ENCODE results near the gene TMEM154. TPM values are rescaled to one million over a fixed set of nuclear protein-coding genes. Genes with fewer than 3 reads are reported as not detected.

The TMEM154 gene
- total and polyA plus RNA-seq, 9 donors = 0.11 to 1.5 (median 0.53) TPM

DNA sequence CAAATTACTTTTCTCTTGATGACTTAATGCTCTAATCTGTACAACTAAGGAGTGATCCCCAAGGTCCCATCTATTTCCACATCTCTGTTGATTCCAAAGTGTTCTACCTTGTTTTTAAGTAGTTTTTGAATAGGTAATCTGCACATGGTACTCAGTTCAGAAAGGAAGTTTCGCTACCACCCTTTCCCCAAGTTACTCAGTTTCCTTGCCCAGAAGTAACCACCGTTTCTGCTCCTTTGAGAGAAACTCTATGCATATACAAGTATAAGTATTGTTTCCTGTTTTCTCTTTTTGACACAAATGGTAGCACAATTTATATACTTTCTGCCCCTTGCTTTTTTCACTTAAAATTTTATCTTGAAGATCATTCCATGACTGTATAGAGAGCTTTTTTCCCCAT, 18.1 kb downstream of the TMEM154 start:
- 83 to 89% (median 83%) methylated on average over 2 of the region's 2 CpGs for WGBS, 3 donors
- no peak for DNase-seq
- intact Hi-C loops (cut with DNase I) = no loop called here

DNA sequence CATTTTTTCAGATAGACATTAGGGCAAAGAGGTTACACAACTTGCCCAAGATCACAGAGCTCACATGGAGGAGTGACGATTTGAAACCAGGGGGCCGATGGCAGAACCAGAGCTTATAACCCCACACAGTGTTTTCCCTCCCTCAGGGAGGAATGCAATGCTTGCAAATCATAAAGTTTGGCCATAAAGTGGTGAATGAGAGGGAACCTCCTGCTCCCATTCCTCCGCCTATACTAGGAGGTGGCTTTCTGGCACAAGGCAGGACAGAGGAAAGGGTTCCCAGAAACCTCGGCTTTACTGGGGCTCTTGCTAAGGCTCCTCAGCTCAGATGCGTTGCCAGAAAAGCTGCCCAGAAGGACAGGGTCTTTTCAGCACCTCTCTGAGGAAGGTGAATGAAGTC, 19.3 kb downstream of the TMEM154 start:
- DNase-seq = no peak
- TF ChIP-seq POLR2A (IDR thresholded peaks at IDR 0.05) (no peak), EP300 (IDR thresholded peaks at IDR 0.05) (no peak)
- TF ChIP-seq, protein P1, sequence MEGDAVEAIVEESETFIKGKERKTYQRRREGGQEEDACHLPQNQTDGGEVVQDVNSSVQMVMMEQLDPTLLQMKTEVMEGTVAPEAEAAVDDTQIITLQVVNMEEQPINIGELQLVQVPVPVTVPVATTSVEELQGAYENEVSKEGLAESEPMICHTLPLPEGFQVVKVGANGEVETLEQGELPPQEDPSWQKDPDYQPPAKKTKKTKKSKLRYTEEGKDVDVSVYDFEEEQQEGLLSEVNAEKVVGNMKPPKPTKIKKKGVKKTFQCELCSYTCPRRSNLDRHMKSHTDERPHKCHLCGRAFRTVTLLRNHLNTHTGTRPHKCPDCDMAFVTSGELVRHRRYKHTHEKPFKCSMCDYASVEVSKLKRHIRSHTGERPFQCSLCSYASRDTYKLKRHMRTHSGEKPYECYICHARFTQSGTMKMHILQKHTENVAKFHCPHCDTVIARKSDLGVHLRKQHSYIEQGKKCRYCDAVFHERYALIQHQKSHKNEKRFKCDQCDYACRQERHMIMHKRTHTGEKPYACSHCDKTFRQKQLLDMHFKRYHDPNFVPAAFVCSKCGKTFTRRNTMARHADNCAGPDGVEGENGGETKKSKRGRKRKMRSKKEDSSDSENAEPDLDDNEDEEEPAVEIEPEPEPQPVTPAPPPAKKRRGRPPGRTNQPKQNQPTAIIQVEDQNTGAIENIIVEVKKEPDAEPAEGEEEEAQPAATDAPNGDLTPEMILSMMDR (IDR thresholded peaks at IDR 0.05) = no peak
- Histone ChIP-seq H3K4me1 (ENCODE audit: insufficient read depth) (no peaks in the 10 kb centered on the region), H3K4me3 (no peak overlapping the region), H3K36me3 (no peaks in the 10 kb centered on the region), H3K27ac (no peak overlapping the region), H3K9me3 (no peaks in the 10 kb centered on the region), H3K27me3 (no peaks in the 10 kb centered on the region)
- intact Hi-C loops (cut with DNase I) = no loop called here
- WGBS, 3 donors = 72 to 73% (median 72%) methylated on average over 5 of the region's 5 CpGs

More for the DNA sequence above, 18.1 kb downstream of the TMEM154 start:
- Histone ChIP-seq H3K27ac (no peak overlapping the region), H3K27me3 (no peaks in the 10 kb centered on the region), H3K4me1 (ENCODE audit: insufficient read depth) (no peaks in the 10 kb centered on the region), H3K36me3 (no peaks in the 10 kb centered on the region), H3K4me3 (no peak overlapping the region), H3K9me3 (no peaks in the 10 kb centered on the region)
- TF ChIP-seq, protein P1 (IDR thresholded peaks at IDR 0.05) = no peak
- no peak for TF ChIP-seq POLR2A (IDR thresholded peaks at IDR 0.05)
- no peak for TF ChIP-seq EP300 (IDR thresholded peaks at IDR 0.05)

GRCh38 chr4:152659806-152660205, 20.0 kb downstream of the TMEM154 start:
- no peak for DNase-seq
- TF ChIP-seq, protein P1 (IDR thresholded peaks at IDR 0.05) = no peak
- no peak for TF ChIP-seq POLR2A (IDR thresholded peaks at IDR 0.05)
- TF ChIP-seq EP300 (IDR thresholded peaks at IDR 0.05) = no peak
- Histone ChIP-seq H3K27ac (no peak overlapping the region), H3K4me1 (ENCODE audit: insufficient read depth) (no peaks in the 10 kb centered on the region), H3K9me3 (no peaks in the 10 kb centered on the region), H3K4me3 (no peak overlapping the region), H3K27me3 (no peaks in the 10 kb centered on the region), H3K36me3 (no peaks in the 10 kb centered on the region)
- intact Hi-C loops (cut with DNase I) = no loop called here
- 92% methylated on average over 4 of the region's 4 CpGs for WGBS, 3 donors

DNA sequence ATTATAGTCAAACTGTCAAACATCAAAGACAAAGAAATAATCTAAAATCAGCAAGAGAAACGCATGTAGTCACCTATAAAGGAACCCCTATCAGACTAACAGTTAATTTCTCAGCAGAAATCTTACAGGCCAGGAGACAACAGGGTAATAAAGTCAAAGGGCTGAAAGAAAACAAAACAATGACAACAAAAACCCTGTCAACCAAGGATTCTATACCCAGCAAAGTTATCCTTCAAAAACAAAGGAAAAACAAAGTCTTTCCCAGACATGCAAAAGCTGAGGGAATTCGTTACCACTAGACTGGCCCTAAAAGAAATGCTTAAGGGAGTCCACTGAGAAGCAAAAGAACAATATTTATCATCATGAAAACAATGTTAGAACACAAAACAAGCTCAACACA, 22.1 kb downstream of the TMEM154 start:
- Histone ChIP-seq H3K4me1 (ENCODE audit: insufficient read depth) (no peaks in the 10 kb centered on the region), H3K27ac (no peak overlapping the region), H3K27me3 (no peaks in the 10 kb centered on the region), H3K9me3 (no peaks in the 10 kb centered on the region), H3K36me3 (no peaks in the 10 kb centered on the region), H3K4me3 (no peak overlapping the region)
- intact Hi-C loops (cut with DNase I) = no loop called here
- DNase-seq = no peak
- no peak for TF ChIP-seq EP300 (IDR thresholded peaks at IDR 0.05)
- TF ChIP-seq, protein P1 (IDR thresholded peaks at IDR 0.05) = no peak
- TF ChIP-seq POLR2A (IDR thresholded peaks at IDR 0.05) = no peak
- WGBS, 3 donors = 86 to 89% (median 86%) methylated on average over 2 of the region's 2 CpGs

Data from ovary (tissue), 9 donors.